Measurements from ENCODE around the gene EPHA4.

The EPHA4 gene

DNA sequence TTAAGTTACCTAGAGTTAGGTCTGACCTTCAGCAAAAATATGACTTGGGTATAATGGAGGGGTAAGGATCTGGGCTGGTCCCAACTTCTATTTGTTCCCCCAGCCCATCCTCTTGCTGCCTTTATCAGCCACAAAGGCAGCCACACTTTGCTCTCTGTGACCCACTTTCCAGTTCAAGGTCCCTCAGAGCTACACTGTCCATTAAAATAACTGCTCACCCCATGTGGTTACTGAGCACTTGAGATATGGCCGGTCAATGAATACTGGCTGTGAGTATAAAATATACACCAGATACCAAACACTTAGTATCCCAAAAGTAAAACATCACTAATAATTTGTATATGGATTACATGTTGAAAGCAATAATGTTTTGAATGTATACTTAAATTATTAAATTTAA lies 67.2 kb downstream of the EPHA4 start:
- no peak for DNase-seq (ENCODE audit: low read depth in 2 of 2)

- no peak for DNase-seq (ENCODE audit: low read depth in 2 of 2)
Measured at GRCh38 chr2:221503965-221504364, 68.1 kb downstream of the EPHA4 start.

GRCh38 chr2:221502270-221503010 lies 69.7 kb downstream of the EPHA4 start:
- DNase-seq (ENCODE audit: low read depth in 2 of 2): peak in 1 of 2 experiments; percentile 29

DNA sequence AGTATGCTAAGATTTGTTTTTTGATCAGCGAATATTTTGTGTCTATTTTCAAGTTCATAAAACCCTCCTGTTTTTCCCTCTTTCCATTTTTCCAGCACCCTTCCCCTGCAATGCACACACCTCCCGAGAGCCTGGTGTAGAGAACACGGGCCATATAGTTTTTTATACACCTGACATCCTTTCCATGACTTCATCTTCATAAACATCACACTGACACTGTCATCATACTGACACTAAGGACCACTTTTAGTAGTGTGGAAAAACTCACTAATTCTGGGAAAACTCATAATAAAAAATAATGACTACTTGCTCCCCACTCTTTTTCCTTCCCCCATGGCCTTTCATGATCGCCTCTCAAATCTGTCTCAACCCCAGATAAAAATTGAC lies 70.2 kb downstream of the EPHA4 start:
- DNase-seq (ENCODE audit: low read depth in 2 of 2): no peak

- DNase-seq (ENCODE audit: low read depth in 2 of 2): peak in 1 of 2 experiments; percentile 20
Measured at GRCh38 chr2:221501210-221501882, 70.8 kb downstream of the EPHA4 start.

GRCh38 chr2:221500501-221501209 lies 71.4 kb downstream of the EPHA4 start:
- no peak for DNase-seq (ENCODE audit: low read depth in 2 of 2)

GRCh38 chr2:221495731-221496130 lies 76.4 kb downstream of the EPHA4 start:
- DNase-seq (ENCODE audit: low read depth in 2 of 2): no peak

DNA sequence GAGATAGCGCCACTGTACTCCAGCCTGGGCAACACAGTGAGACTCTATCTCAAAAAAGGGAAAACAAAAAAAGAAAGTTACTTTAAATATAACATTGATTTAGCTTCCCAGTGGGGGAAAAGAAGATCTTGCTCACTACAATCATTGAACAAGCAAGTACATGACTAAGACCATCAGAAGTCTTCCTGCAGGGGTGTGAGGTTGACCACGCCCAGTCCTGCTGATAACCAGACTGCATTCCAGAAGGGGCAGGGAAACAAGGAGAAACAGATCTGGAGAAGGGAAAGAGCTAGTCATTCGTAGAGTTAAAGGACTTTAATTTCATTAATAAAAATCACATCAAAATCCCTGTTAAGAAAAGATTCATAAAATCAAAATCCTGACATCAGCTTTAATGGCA lies 77.5 kb downstream of the EPHA4 start:
- DNase-seq (ENCODE audit: low read depth in 2 of 2): no peak

DNA sequence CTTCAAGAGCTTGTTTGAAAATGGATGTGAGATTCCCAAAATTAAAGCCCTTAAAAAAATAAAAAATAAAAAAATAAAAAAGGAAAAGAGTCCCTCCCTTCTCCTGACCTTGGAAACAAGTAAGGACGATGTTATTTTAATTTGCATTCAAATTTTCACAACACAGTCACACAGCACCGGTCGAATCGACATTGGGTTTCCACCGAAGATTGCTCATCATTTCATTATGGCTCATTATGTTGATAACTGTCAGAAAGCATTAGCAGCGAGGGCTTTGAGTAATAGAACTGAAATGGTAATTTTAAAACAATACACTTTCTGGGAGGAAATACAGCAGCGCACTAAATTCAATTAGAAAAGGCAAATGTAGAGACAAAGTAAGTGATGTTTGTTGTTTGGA lies 78.7 kb downstream of the EPHA4 start:
- DNase-seq (ENCODE audit: low read depth in 2 of 2): no peak

DNA sequence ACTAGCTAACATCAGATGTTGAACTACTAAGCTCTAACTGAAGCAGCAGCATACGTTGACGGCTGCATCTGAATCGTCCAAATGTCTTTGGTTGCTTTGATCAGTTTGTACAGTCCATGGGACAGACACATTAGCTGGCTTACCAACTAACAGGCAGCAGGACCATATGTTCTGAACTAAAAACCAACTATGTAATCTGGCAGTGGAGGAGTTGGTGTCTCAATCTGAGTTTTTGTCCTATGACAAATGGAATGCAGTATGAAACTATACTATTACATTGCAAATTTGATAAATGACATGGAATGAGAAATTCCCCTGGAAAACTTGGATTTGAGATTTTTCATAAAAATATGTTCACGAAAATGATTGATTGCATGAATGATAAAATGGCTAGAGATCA lies 79.5 kb downstream of the EPHA4 start:
- no peak for DNase-seq (ENCODE audit: low read depth in 2 of 2)

GRCh38 chr2:221490506-221491060 lies 81.5 kb downstream of the EPHA4 start:
- DNase-seq (ENCODE audit: low read depth in 2 of 2): no peak

- no peak for DNase-seq (ENCODE audit: low read depth in 2 of 2)
Measured at GRCh38 chr2:221488136-221488807, 83.8 kb downstream of the EPHA4 start.

DNA sequence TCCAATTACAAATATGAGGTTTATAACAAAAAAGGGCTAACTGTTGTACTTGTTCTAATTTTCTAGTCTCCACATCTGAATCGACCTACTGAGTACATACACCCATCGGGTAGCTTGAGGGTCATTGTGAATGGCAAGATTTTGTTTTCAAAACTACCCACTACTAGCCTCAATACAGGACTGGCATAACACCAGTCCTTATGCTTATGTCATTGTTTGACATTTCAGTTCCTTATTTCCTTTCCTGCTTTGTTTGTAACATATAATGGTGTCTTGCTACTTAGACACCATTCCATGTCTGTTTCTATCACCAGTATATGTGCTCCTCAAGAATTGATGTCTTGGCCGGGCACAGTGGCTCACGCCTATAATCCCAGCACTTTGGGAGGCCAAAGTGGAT lies 86.0 kb downstream of the EPHA4 start:
- DNase-seq (ENCODE audit: low read depth in 2 of 2): no peak

DNA sequence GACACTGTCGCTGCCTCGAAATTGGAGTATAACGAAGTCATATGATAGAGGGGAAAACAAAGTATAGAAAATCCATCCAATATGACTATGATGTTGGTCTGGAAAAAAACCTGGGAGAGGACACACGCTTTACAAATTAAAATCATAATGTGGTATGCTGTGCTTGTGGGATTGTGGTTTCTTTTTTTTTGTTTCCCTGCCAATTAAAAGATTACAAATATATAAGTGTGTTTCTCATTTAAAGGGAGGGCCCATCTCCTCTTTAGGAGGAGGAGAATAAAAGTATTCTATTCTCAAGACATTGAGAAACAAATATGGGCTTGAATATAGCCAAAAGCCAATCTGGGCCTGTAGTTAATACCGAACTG lies 86.6 kb downstream of the EPHA4 start:
- peak; percentile 75 for DNase-seq (ENCODE audit: low read depth in 2 of 2)

- DNase-seq (ENCODE audit: low read depth in 2 of 2): no peak
Measured at GRCh38 chr2:221484761-221485502, 87.2 kb downstream of the EPHA4 start.

DNA sequence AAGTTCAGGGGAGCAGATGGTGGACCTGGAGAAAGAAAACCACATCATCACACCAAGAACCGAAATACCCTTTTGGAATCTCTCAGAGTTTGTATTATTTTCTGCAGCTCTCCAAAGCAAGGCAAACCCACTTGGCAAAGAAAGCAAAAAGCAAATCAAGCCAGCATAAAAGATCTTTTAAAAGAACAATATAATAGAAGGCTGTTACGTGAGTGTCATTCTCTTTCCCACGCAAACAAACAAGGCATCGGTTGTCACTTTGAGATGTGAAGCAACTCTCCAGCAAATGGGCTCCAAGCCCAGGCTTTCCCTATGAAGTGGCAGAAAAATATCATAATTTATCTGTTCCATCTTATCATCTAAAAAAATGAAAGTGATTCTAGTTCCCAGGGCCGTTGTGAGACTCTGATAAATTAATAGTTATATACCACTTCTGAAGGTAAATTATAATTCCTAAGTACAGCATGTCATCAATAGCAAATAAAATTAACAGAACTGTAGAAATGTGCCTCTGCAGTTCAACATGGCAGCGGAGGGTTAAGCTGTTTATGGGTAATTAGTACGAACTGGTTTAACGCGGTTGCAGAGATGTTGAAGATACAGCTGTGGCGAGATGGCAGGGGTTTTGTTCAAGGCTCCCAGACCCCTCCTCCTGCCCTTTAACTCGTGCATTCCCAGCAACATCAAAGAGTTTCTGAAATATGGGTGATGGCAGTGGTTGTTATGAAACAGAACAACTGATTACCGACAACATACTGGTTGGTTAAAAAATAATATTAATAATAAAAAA lies 89.2 kb downstream of the EPHA4 start:
- DNase-seq (ENCODE audit: low read depth in 2 of 2): no peak

DNA sequence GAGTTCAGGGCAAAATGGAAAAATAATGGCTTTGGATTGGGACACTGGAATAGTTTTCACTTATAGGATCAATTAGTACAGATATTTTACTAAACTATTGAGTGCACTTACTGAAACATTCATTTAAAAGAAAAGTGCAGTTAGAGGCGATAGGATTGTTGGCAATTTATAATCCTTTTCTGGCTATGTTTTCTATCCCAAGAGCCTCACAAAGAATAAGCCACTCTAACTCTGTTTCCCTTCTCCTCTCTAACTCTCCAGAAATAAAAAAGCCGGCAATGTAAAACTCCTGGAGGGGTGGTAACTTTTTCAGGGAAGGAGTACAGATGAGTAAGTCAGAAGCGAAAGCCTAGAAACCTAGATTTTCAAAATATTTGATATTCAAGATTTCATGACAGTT lies 91.3 kb downstream of the EPHA4 start:
- DNase-seq (ENCODE audit: low read depth in 2 of 2): no peak

- DNase-seq (ENCODE audit: low read depth in 2 of 2): peak; percentile 16 to 17
Measured at GRCh38 chr2:221480163-221480562, 91.9 kb downstream of the EPHA4 start.

- no peak for DNase-seq (ENCODE audit: low read depth in 2 of 2)
Measured at GRCh38 chr2:221478485-221478863, 93.6 kb downstream of the EPHA4 start.

GRCh38 chr2:221477714-221478484 lies 94.2 kb downstream of the EPHA4 start:
- DNase-seq (ENCODE audit: low read depth in 2 of 2): no peak

All from fibroblast of skin of left quadriceps (primary cell).